Stimulated activated CD8-positive, alpha-beta memory T cell treated with anti-CD3 and anti-CD28 coated beads, Interleukin-7, amount 100 ng/mL, for 48 hours (primary cell): ENCODE measurements around the gene NF1.

Experiments used
- DNase-seq, 2 donors: peaks; one replicate each; pipeline ENCODE4 v3.0.0-alpha.2; 2020; ENCODE audit warnings: low read depth in 1 of 2; ENCODE audit errors: extremely low read depth in 1 of 2

The NF1 gene

DNA sequence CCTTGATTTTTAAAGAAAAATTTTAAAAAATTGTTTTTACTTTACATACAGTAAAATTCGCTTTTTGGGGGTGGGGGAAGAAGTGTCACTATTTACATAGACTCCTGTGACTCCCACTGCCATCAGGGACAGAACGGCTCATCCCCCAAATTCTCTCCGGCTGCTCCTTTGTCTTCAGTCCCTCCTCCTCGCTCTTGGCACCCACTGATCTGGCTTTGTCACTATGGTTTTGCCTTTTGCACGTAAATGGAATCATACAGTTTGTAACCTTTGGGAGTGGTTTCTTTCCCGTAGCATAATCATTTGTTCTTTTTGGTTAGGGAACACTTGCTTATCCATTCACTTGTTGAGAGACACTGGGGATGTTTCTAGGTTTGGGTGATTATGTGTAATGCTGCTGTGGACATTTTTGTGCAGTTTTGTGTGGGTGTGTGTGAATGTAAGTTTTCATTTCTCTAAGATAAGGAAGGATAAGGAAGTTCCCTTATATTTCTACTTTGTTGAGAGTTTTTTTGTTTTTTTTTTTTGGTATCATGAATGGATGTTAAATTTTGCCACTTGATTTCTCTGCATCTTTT is 324.1 kb downstream of the NF1 start:
- no peak for DNase-seq

DNA sequence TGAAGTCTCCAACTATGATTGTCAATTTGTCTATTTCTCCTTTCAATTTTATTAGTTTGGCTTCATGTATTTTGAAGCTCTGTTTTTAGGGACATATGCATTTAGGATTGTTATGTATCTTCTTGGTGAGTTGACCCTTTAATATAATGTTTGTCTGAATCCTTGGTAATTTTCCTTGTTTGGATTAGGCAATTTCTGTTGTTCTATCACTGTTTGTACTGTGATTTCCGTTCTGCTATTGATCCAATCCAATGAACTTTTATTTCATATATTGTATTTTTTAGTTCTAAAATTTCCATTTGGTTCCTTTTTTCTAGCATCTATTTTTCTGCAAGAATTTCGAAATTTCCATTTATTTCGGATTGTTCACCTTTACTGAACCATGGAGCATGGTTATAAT is 327.7 kb downstream of the NF1 start:
- DNase-seq, result no peak

DNA sequence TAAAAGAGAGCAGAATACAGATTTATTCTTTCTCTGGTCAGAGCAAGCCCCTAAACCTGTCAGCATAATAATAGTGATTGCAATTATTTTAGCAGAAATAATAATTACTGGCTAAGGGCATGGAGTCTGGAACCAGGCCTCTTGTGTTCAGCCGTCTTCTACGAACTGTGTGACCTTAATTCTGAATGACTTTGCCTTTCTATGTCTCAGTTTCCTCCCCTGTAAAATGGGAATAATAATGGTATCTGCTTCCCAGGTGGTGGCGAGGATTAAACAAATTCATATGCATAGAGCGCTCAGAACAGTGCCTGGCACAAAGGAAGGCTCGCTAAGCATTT is 330.1 kb downstream of the NF1 start:
- DNase-seq, result no peak

DNA sequence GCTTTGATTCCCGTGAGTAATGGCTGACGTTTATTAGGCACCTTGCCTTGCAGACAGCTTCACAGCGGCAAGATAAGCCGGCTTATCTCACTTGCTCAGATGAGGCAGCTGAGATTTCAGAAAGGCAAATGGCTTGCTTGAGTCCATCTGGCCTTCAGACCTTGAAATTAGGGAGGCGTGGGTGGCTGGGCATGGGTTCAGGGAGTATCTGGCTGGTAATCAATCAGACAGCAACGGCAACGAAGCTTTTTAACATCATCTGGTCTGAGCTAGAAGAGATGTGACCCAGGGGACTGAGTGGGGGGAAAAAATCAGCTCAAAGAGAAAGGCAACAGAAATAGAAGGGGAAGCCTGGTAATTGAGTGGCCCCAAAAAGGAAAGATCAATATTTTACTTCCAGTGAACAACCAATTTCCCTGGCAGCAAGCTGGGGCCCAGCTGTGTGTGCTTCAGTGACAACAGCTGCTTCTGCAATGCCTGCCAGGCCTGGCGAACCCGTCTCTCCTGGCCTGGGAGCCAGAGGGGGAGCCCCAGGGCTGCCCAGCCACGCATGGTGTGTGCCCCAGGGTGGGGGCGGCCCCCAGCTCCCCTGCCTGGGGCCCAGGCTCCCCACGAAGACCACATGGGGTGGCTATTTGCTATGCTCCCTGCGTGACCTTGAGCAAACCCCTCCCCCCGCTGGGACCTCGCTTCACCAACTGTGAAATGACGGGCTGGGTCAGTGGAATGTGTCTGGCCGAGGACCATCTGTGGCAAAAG is 330.7 kb downstream of the NF1 start:
- DNase-seq, result no peak
